GM23248 (cell line): ENCODE measurements around the gene GDF3. TPM values are rescaled to one million over a fixed set of nuclear protein-coding genes. Genes with fewer than 3 reads are reported as not detected.
A peak's percentile ranks its signal among the peaks of the same experiment; 100 is the strongest.
"Not testable (repeated sequence)": the region's sequence is repeated elsewhere in the genome, so short reads cannot be mapped to it uniquely, and the experiment has no call there.

Experiments used
- DNase-seq: peaks from one replicate; pipeline ENCODE4 v3.0.0-alpha.2; 2015
- H2AFZ ChIP-seq: fragments of 200-600 bp; sonication (generic); 2 replicates; pipeline ENCODE4 v1.6.1; 2016; ENCODE audit warnings: antibody characterized with exemption
- H3F3A ChIP-seq: fragments of 200-600 bp; sonication (generic); 2 replicates; pipeline ENCODE4 v1.6.1; 2016; ENCODE audit warnings: mild to moderate bottlenecking, antibody characterized with exemption, mixed run types; ENCODE audit not compliant: insufficient read depth
- H3K27ac ChIP-seq: fragments of 200-600 bp; sonication (generic); 2 replicates; pipeline ENCODE4 v1.5.1; 2016; ENCODE audit warnings: mild to moderate bottlenecking
- H3K27me3 ChIP-seq: fragments of 200-600 bp; sonication (generic); replicated peaks from 2 replicates; pipeline ENCODE4 v1.6.1; 2016; ENCODE audit warnings: mild to moderate bottlenecking; ENCODE audit not compliant: insufficient read depth
- H3K36me3 ChIP-seq: fragments of 200-600 bp; sonication (generic); 2 replicates; pipeline ENCODE4 v1.6.1; 2016; ENCODE audit warnings: low read depth, mild to moderate bottlenecking
- H3K4me1 ChIP-seq: fragments of 200-600 bp; sonication (generic); 2 replicates; pipeline ENCODE4 v1.6.1; 2016; ENCODE audit warnings: mild to moderate bottlenecking; ENCODE audit not compliant: insufficient read depth
- H3K4me2 ChIP-seq: fragments of 200-600 bp; sonication (generic); one replicate; pipeline ENCODE4 v1.6.1; 2016; ENCODE audit warnings: mild to moderate bottlenecking; ENCODE audit not compliant: unreplicated experiment
- H3K4me3 ChIP-seq: fragments of 200-600 bp; sonication (generic); 2 replicates; pipeline ENCODE4 v1.5.1; 2016; ENCODE audit warnings: mild to moderate bottlenecking
- H3K79me2 ChIP-seq: fragments of 200-600 bp; sonication (generic); 2 replicates; pipeline ENCODE4 v1.6.1; 2016; ENCODE audit warnings: mild to moderate bottlenecking; ENCODE audit not compliant: insufficient read depth
- H3K9ac ChIP-seq: fragments of 200-600 bp; sonication (generic); 2 replicates; pipeline ENCODE4 v1.6.1; 2016; ENCODE audit warnings: mild to moderate bottlenecking
- H3K9me2 ChIP-seq: fragments of 200-600 bp; sonication (generic); 2 replicates; pipeline ENCODE4 v1.6.1; 2016; ENCODE audit warnings: mixed run types, mild to moderate bottlenecking, moderate library complexity; ENCODE audit not compliant: insufficient read depth
- H3K9me3 ChIP-seq: fragments of 200-600 bp; sonication (generic); one replicate; pipeline ENCODE4 v1.6.1; 2017; ENCODE audit warnings: low read depth
- H4K20me1 ChIP-seq: fragments of 200-600 bp; sonication (generic); 2 replicates; pipeline ENCODE4 v1.6.0; 2016; ENCODE audit not compliant: insufficient read depth
- EZH2 ChIP-seq: fragments of 200-600 bp; sonication (generic); IDR thresholded peaks from 2 replicates; pipeline ENCODE4 v1.6.1; 2018; ENCODE audit warnings: antibody characterized with exemption, mild to moderate bottlenecking; ENCODE audit not compliant: insufficient read depth, poor library complexity, severe bottlenecking
- EZH2phosphoT487 ChIP-seq: fragments of 200-600 bp; sonication (generic); IDR thresholded peaks from 2 replicates; pipeline ENCODE4 v1.6.1; 2018; ENCODE audit warnings: antibody characterized with exemption, moderate library complexity, mild to moderate bottlenecking, low read depth; ENCODE audit not compliant: insufficient read depth
- WGBS, 2 experiments: methylation state at CpG; one replicate each; pipeline ENCODE4 v1.1.6; 2015 to 2017; ENCODE audit warnings: low lambda C conversion rate in 2 of 2, low coverage in 1 of 2; ENCODE audit errors: missing lambda C conversion rate in 2 of 2; 5-methylcytosine and 5-hydroxymethylcytosine counted together
- in situ Hi-C: fragments of 300-500 bp; cut with MboI; formaldehyde crosslinking; loops from 2 replicates; pipeline ENCODE4 v1.15.0; 2020
- polyA plus RNA-seq: library from polyadenylated mRNA; unstranded; fragments of >200 nt; fragmentation: Nextera tagmentation; extraction: Ambion mirVana; gene quantifications from 2 replicates; pipeline ENCODE4 v1.2.1, GENCODE V29; 2016
- total RNA-seq: library from RNA; depleted of rRNA; stranded (reverse); fragments of >200 nt; shearing (Covaris generic); gene quantifications from 2 replicates; pipeline ENCODE4 v1.2.3, GENCODE V29; 2014

Gene GDF3
- total and polyA plus RNA-seq, 2 experiments from 2014 or later, result not detected

- Histone ChIP-seq H3K79me2 (no peaks in the 10 kb centered on the region), H3K9me2 (no peaks in the 10 kb centered on the region), H3K4me2 (no peak overlapping the region), H4K20me1 (no peaks in the 10 kb centered on the region), H3F3A (no peaks in the 10 kb centered on the region), H3K36me3 (no peaks in the 10 kb centered on the region), H3K4me3 (no peak overlapping the region), H3K27ac (no peak overlapping the region), H3K9me3 (no peaks in the 10 kb centered on the region), H2AFZ (no peak overlapping the region), H3K4me1 (no peaks in the 10 kb centered on the region), H3K27me3 (no peaks in the 10 kb centered on the region), H3K9ac (no peak overlapping the region)
- in situ Hi-C loops, result no loop called here
- DNase-seq, result no peak
- no peak for TF ChIP-seq EZH2
- TF ChIP-seq EZH2phosphoT487, result no peak
- 43 to 48% methylated on average over 3 of the region's 3 CpGs for WGBS, 2 experiments
Measured at GRCh38 chr12:7646178-7646475, 49.4 kb downstream of the GDF3 start.

DNA sequence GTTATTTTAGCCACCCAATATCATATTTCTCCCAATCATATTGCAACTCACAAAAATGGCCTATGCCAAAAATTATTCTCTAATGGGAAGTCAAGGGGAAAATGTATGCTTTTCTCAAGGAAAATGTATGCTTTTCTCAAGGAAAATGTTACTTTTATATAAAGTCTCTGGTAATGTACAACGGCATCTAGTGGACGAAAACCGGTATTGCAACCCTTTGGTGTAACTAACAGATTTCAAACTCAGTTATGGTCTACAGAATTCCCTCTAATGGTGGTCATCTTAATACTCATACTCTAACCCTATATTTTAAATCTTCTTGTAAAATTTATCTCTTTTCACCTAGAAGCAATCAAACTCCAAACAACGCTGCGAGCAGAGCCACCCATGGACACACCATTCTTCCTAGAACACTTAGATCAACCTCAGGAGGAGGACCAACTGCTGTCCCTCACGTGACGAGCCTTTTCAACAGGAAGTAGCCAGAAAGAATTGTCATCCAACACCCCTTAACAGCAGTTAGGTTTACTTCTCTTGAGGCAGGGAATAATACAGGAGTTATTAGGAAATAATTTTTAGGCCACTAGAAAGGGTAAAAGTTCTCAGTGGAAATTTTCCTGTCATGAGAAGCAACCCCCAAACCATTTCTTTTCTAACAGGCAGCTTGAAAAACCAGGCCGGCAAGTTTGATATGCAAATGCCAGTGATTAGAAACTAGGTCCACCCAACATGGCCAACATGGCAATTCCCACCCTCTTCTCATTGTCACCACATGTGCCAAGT, 50.0 kb downstream of the GDF3 start:
- whole genome bisulfite sequencing, 2 experiments, result 14 to 19% methylated on average over 8 of the region's 8 CpGs
- Histone ChIP-seq H4K20me1 (no peaks in the 10 kb centered on the region), H3K9me2 (no peaks in the 10 kb centered on the region), H3K36me3 (no peaks in the 10 kb centered on the region), H2AFZ (no peak overlapping the region), H3K79me2 (no peaks in the 10 kb centered on the region), H3K4me1 (no peaks in the 10 kb centered on the region), H3K9me3 (no peaks in the 10 kb centered on the region), H3K27ac (no peak overlapping the region), H3K9ac (no peak overlapping the region), H3F3A (no peaks in the 10 kb centered on the region), H3K4me3 (no peak overlapping the region), H3K4me2 (no peak overlapping the region), H3K27me3 (no peaks in the 10 kb centered on the region)
- in situ Hi-C loops, result no loop called here
- no peak for TF ChIP-seq EZH2
- no peak for TF ChIP-seq EZH2phosphoT487
- DNase-seq, result peak; percentile 52

- no peaks in the 10 kb centered on the region for H3K9me2 ChIP-seq
- in situ Hi-C loops, result no loop called here
- H3K9me3 ChIP-seq, result no peaks in the 10 kb centered on the region
- no peaks in the 10 kb centered on the region for H3K36me3 ChIP-seq
- DNase-seq, result peak; percentile 37
- H3K27ac ChIP-seq, result no peak overlapping the region
- H3K9ac ChIP-seq, result no peak overlapping the region
- H3K27me3 ChIP-seq, result no peaks in the 10 kb centered on the region
- H3K4me2 ChIP-seq, result no peak overlapping the region
- no peak overlapping the region for H2AFZ ChIP-seq
- 42 to 46% methylated on average over 8 of the region's 8 CpGs for WGBS, 2 experiments
- H3F3A ChIP-seq, result no peaks in the 10 kb centered on the region
- H3K4me3 ChIP-seq, result no peak overlapping the region
- no peaks in the 10 kb centered on the region for H4K20me1 ChIP-seq
- TF ChIP-seq EZH2 (no peak), EZH2phosphoT487 (no peak)
- no peaks in the 10 kb centered on the region for H3K4me1 ChIP-seq
- H3K79me2 ChIP-seq, result no peaks in the 10 kb centered on the region
Measured at GRCh38 chr12:7642876-7643309, 52.7 kb downstream of the GDF3 start.

- no peaks in the 10 kb centered on the region for H3K9me3 ChIP-seq
- H3F3A ChIP-seq, result no peaks in the 10 kb centered on the region
- H3K4me2 ChIP-seq, result no peak overlapping the region
- no peaks in the 10 kb centered on the region for H3K27me3 ChIP-seq
- TF ChIP-seq EZH2 (no peak), EZH2phosphoT487 (no peak)
- no peaks in the 10 kb centered on the region for H3K4me1 ChIP-seq
- H3K27ac ChIP-seq, result no peak overlapping the region
- 47% methylated on average over 1 of the region's 1 CpG; no CpG with 5 or more reads in 1 of the 2 experiments for WGBS, 2 experiments
- no peaks in the 10 kb centered on the region for H4K20me1 ChIP-seq
- DNase-seq, result no peak
- no peaks in the 10 kb centered on the region for H3K36me3 ChIP-seq
- in situ Hi-C loops, result no loop called here
- no peak overlapping the region for H3K4me3 ChIP-seq
- no peaks in the 10 kb centered on the region for H3K79me2 ChIP-seq
- no peak overlapping the region for H3K9ac ChIP-seq
- no peak overlapping the region for H2AFZ ChIP-seq
- no peaks in the 10 kb centered on the region for H3K9me2 ChIP-seq
Measured at GRCh38 chr12:7642287-7642686, 53.3 kb downstream of the GDF3 start.

GRCh38 chr12:7640123-7640995, 55.2 kb downstream of the GDF3 start:
- in situ Hi-C loops, H3K4me1 ChIP-seq, H3K9me2 ChIP-seq, H3K9ac ChIP-seq, H3K27me3 ChIP-seq, H3F3A ChIP-seq, H3K9me3 ChIP-seq, H4K20me1 ChIP-seq, H3K27ac ChIP-seq, H3K79me2 ChIP-seq, H3K36me3 ChIP-seq: not testable (repeated sequence)
- WGBS, 2 experiments, result 45 to 51% methylated on average over 30 to 40 of the region's 40 CpGs
- Histone ChIP-seq H3K4me2 (peak overlapping the region; percentile 20), H3K4me3 (peak overlapping the region; percentile 58), H2AFZ (peak overlapping the region; percentile 49)
- peak; percentile 9 for DNase-seq
